IMR-90 (cell line): ENCODE results near the gene HMCES. TPM values are rescaled to one million over a fixed set of nuclear protein-coding genes. Genes with fewer than 3 reads are reported as not detected.

Experiments
- ATAC-seq: fragments of 200-7000 bp; cut with Tn5 transposase; 2 replicates; pipeline ENCODE4 v1.9.1; 2020; ENCODE audit warnings: low read depth, mild to moderate bottlenecking, moderate library complexity
- BruUV-seq: library from RNA; stranded (reverse); fragments of 400-500 nt; replicated peaks from 2 replicates; lab custom pipeline; 2021; lab: Mats Ljungman, UMichigan
- CTCF ChIA-PET: fragments of 300-600 bp; formaldehyde crosslinking; extraction: SDS; loops from one replicate; lab custom pipeline; 2021; ENCODE audit warnings: antibody characterized with exemption; lab: Yijun Ruan, JAX
- POLR2A ChIA-PET: fragments of 300-600 bp; sonication (Branson Sonifier 250); formaldehyde crosslinking; loops from one replicate; lab custom pipeline; 2022; ENCODE audit warnings: antibody characterized with exemption; ENCODE audit not compliant: unreplicated experiment; lab: Charles Lee
- DNase-seq: peaks from one replicate; pipeline ENCODE4 v3.0.0; 2013
- H2AFZ ChIP-seq: replicated peaks from 2 replicates; pipeline ENCODE3; 2013; ENCODE audit warnings: low read length, mild to moderate bottlenecking; ENCODE audit not compliant: poor library complexity
- H2AK5ac ChIP-seq: 2 replicates; pipeline ENCODE4 v1.6.1; 2013; ENCODE audit warnings: low read depth, low read length, inconsistent platforms
- H2AK9ac ChIP-seq: replicated peaks from 2 replicates; pipeline ENCODE3; 2013; ENCODE audit warnings: mild to moderate bottlenecking, low read depth, low read length, moderate library complexity; ENCODE audit not compliant: poor library complexity
- H2BK120ac ChIP-seq: 2 replicates; pipeline ENCODE4 v1.6.1; 2013; ENCODE audit warnings: low read depth, low read length, inconsistent platforms
- H2BK15ac ChIP-seq: 3 replicates; pipeline ENCODE4 v1.6.1; 2013; ENCODE audit warnings: low read depth, low read length, inconsistent platforms
- H2BK20ac ChIP-seq: 2 replicates; pipeline ENCODE4 v1.6.1; 2013; ENCODE audit warnings: low read depth, mild to moderate bottlenecking, inconsistent platforms, low read length, moderate library complexity
- H2BK5ac ChIP-seq: 2 replicates; pipeline ENCODE4 v1.6.1; 2013; ENCODE audit warnings: mild to moderate bottlenecking, low read depth, low read length, inconsistent platforms; ENCODE audit not compliant: poor library complexity, severe bottlenecking
- H3K14ac ChIP-seq: replicated peaks from 2 replicates; pipeline ENCODE4 v1.6.1; 2013; ENCODE audit warnings: low read depth, low read length, inconsistent platforms
- H3K18ac ChIP-seq: 2 replicates; pipeline ENCODE4 v1.6.1; 2013; ENCODE audit warnings: low read depth, low read length, control low read depth
- H3K23ac ChIP-seq: 2 replicates; pipeline ENCODE4 v1.6.1; 2013; ENCODE audit warnings: low read depth, low read length, inconsistent platforms
- H3K27ac ChIP-seq: 2 replicates; pipeline ENCODE4 v1.5.1; 2013; ENCODE audit warnings: mild to moderate bottlenecking, control low read depth, low read length; ENCODE audit not compliant: insufficient read depth
- H3K27me3 ChIP-seq: 2 replicates; pipeline ENCODE4 v1.6.1; 2013; ENCODE audit warnings: low read length; ENCODE audit not compliant: control insufficient read depth, insufficient read depth
- H3K36me3 ChIP-seq: 2 replicates; pipeline ENCODE4 v1.6.1; 2013; ENCODE audit warnings: low read length, mixed read lengths; ENCODE audit not compliant: control insufficient read depth, insufficient read depth
- H3K4ac ChIP-seq: 2 replicates; pipeline ENCODE4 v1.6.1; 2013; ENCODE audit warnings: low read depth, low read length, inconsistent platforms
- H3K4me1 ChIP-seq: 2 replicates; pipeline ENCODE4 v1.6.1; 2013; ENCODE audit warnings: low read length, mixed read lengths; ENCODE audit not compliant: control insufficient read depth, insufficient read depth
- H3K4me2 ChIP-seq: 2 replicates; pipeline ENCODE4 v1.6.1; 2013; ENCODE audit warnings: low read depth, mild to moderate bottlenecking, control low read depth, low read length, moderate library complexity
- H3K4me3 ChIP-seq: 2 replicates; pipeline ENCODE4 v1.5.1; 2013; ENCODE audit warnings: low read depth, mild to moderate bottlenecking, control low read depth, low read length, moderate library complexity; ENCODE audit not compliant: insufficient read depth
- H3K56ac ChIP-seq: 2 replicates; pipeline ENCODE4 v1.6.1; 2013; ENCODE audit warnings: low read length, inconsistent platforms; ENCODE audit not compliant: insufficient read depth; ENCODE audit errors: extremely low read depth
- H3K79me1 ChIP-seq, 2 experiments: 2 replicates each; pipeline ENCODE4 v1.6.1; 2013; ENCODE audit warnings: low read length in 2 of 2, inconsistent platforms in 1 of 2, low read depth in 1 of 2
- H3K9ac ChIP-seq: 2 replicates; pipeline ENCODE4 v1.6.1; 2013; ENCODE audit warnings: low read depth, low read length, control low read depth
- H3K9me1 ChIP-seq: 2 replicates; pipeline ENCODE4 v1.6.1; 2013; ENCODE audit warnings: low read length, inconsistent platforms; ENCODE audit not compliant: insufficient read depth
- H3K9me3 ChIP-seq: 2 replicates; pipeline ENCODE4 v1.6.1; 2013; ENCODE audit warnings: low read length; ENCODE audit not compliant: control insufficient read depth, insufficient read depth
- H4K20me1 ChIP-seq: 2 replicates; pipeline ENCODE4 v1.6.1; 2013; ENCODE audit warnings: low read length, inconsistent platforms; ENCODE audit not compliant: insufficient read depth
- H4K5ac ChIP-seq: 2 replicates; pipeline ENCODE4 v1.6.1; 2013; ENCODE audit warnings: mild to moderate bottlenecking, low read depth, low read length, control low read depth
- H4K8ac ChIP-seq, 2 experiments: 2 replicates each; pipeline ENCODE4 v1.6.1; 2013; ENCODE audit warnings: low read depth in 2 of 2, low read length in 2 of 2, control low read depth in 1 of 2, inconsistent platforms in 1 of 2
- H4K91ac ChIP-seq: 2 replicates; pipeline ENCODE4 v1.6.1; 2013; ENCODE audit warnings: low read depth, low read length, inconsistent platforms; ENCODE audit not compliant: insufficient read depth
- BHLHE40 ChIP-seq: fragments of 150-350 bp; IDR thresholded peaks from 2 replicates; pipeline ENCODE4 v1.6.1; 2016; ENCODE audit warnings: mild to moderate bottlenecking, low read depth, low read length
- CEBPB ChIP-seq: IDR thresholded peaks from 2 replicates; pipeline ENCODE4 v1.6.1; 2012; ENCODE audit warnings: low read depth, low read length, improper control_type of control experiment
- CHD1 ChIP-seq: IDR thresholded peaks from 2 replicates; pipeline ENCODE4 v1.6.1; 2012; ENCODE audit warnings: low read depth, low read length, improper control_type of control experiment
- CTCF ChIP-seq: conservative IDR thresholded peaks from 2 replicates; pipeline ENCODE4 v1.5.1; 2012; ENCODE audit warnings: mild to moderate bottlenecking, low read depth, low read length, improper control_type of control experiment
- FOS ChIP-seq: fragments of 150-350 bp; IDR thresholded peaks from 2 replicates; pipeline ENCODE4 v1.6.1; 2016; ENCODE audit warnings: low read depth, low read length
- MAFK ChIP-seq: IDR thresholded peaks from 2 replicates; pipeline ENCODE4 v1.6.1; 2012; ENCODE audit warnings: low read depth, low read length, improper control_type of control experiment
- MAZ ChIP-seq: IDR thresholded peaks from 2 replicates; pipeline ENCODE4 v1.6.1; 2012; ENCODE audit warnings: low read depth, mild to moderate bottlenecking, low read length, improper control_type of control experiment, moderate library complexity, borderline replicate concordance
- MXI1 ChIP-seq: IDR thresholded peaks from 2 replicates; pipeline ENCODE4 v1.6.1; 2012; ENCODE audit warnings: low read depth, mild to moderate bottlenecking, low read length, moderate library complexity, borderline replicate concordance
- NFE2L2 ChIP-seq: fragments of 150-350 bp; IDR thresholded peaks from 2 replicates; pipeline ENCODE4 v1.6.1; 2016; ENCODE audit warnings: low read depth, mild to moderate bottlenecking, low read length
- POLR2A ChIP-seq: IDR thresholded peaks from 2 replicates; pipeline ENCODE4 v1.6.1; 2012; ENCODE audit warnings: mild to moderate bottlenecking, low read depth, low read length
- RAD21 ChIP-seq: IDR thresholded peaks from 2 replicates; pipeline ENCODE4 v1.6.1; 2012; ENCODE audit warnings: low read length, improper control_type of control experiment
- RCOR1 ChIP-seq: IDR thresholded peaks from 2 replicates; pipeline ENCODE4 v1.6.1; 2012; ENCODE audit warnings: mild to moderate bottlenecking, low read length, improper control_type of control experiment; ENCODE audit not compliant: insufficient replicate concordance
- RFX5 ChIP-seq: IDR thresholded peaks from 2 replicates; pipeline ENCODE4 v1.8.0; 2012; ENCODE audit warnings: low read depth, mild to moderate bottlenecking, low read length, moderate library complexity
- SMC3 ChIP-seq: fragments of 150-350 bp; IDR thresholded peaks from 2 replicates; pipeline ENCODE4 v1.6.1; 2016; ENCODE audit warnings: low read depth, mild to moderate bottlenecking, antibody characterized with exemption, low read length, moderate library complexity
- WGBS, 2 experiments: methylation state at CpG; one replicate each; pipeline versions ENCODE4 v1.1.5 to v1.1.7; 2013; ENCODE audit warnings: missing lambda C conversion rate in 2 of 2; ENCODE audit not compliant: insufficient read length in 1 of 2; ENCODE audit errors: extremely low coverage in 2 of 2; 5-methylcytosine and 5-hydroxymethylcytosine counted together
- dilution Hi-C: fragments of 300-500 bp; cut with HindIII; formaldehyde crosslinking; loops from one replicate; pipeline ENCODE4 v1.14.3; 2018; ENCODE audit warnings: low sequenced_read_pairs; ENCODE audit not compliant: unreplicated experiment
- in situ Hi-C: fragments of 300-500 bp; cut with MboI; formaldehyde crosslinking; loops from 3 replicates; pipeline ENCODE4 v1.14.3; 2019; ENCODE audit warnings: low sequenced_read_pairs, inconsistent platforms, mixed read lengths
- intact Hi-C: fragments of 100-400 bp; cut with micrococcal nuclease; formaldehyde crosslinking; loops from 2 replicates; pipeline ENCODE4 v1.10.0; 2022
- polyA plus RNA-seq, 3 experiments: library from polyadenylated mRNA; depleted of rRNA; stranded (reverse); fragments of >200 nt; gene quantifications; 2 replicates each; pipeline ENCODE4 v1.2.3, GENCODE V29; 2012; ENCODE audit warnings: low replicate concordance in 1 of 3
- total RNA-seq: library from RNA; depleted of rRNA; stranded (reverse); fragments of >200 nt; gene quantifications from 2 replicates; pipeline ENCODE4 v1.2.3, GENCODE V29; 2012
- TF ChIP-seq, protein P1 (sequence below): fragments of 150-350 bp; IDR thresholded peaks from 2 replicates; pipeline ENCODE4 v1.6.1; 2017; ENCODE audit warnings: mild to moderate bottlenecking, antibody characterized with exemption, low read length, low read depth
- TF ChIP-seq, protein P2 (sequence below): fragments of 150-350 bp; IDR thresholded peaks from 2 replicates; pipeline ENCODE4 v1.6.1; 2016; ENCODE audit warnings: low read depth, mild to moderate bottlenecking, low read length, moderate library complexity, borderline replicate concordance

The HMCES gene
- total and polyA plus RNA-seq, 2 of the 4 experiments (the other 2 are of a cell fraction) = 26.0 to 30.5 TPM

- intact Hi-C loops = no loop called here
- TF ChIP-seq MXI1 = no peak
- TF ChIP-seq CHD1 = no peak
- TF ChIP-seq RCOR1 = no peak
- TF ChIP-seq SMC3 = no peak
- TF ChIP-seq CEBPB = no peak
- TF ChIP-seq, protein P1, sequence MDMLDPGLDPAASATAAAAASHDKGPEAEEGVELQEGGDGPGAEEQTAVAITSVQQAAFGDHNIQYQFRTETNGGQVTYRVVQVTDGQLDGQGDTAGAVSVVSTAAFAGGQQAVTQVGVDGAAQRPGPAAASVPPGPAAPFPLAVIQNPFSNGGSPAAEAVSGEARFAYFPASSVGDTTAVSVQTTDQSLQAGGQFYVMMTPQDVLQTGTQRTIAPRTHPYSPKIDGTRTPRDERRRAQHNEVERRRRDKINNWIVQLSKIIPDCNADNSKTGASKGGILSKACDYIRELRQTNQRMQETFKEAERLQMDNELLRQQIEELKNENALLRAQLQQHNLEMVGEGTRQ = no peak
- TF ChIP-seq, protein P2, sequence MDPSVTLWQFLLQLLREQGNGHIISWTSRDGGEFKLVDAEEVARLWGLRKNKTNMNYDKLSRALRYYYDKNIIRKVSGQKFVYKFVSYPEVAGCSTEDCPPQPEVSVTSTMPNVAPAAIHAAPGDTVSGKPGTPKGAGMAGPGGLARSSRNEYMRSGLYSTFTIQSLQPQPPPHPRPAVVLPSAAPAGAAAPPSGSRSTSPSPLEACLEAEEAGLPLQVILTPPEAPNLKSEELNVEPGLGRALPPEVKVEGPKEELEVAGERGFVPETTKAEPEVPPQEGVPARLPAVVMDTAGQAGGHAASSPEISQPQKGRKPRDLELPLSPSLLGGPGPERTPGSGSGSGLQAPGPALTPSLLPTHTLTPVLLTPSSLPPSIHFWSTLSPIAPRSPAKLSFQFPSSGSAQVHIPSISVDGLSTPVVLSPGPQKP = no peak
- TF ChIP-seq RFX5 = no peak
- no peak for TF ChIP-seq BHLHE40
- TF ChIP-seq MAFK = no peak
- no peak for TF ChIP-seq MAZ
- no peak for TF ChIP-seq POLR2A
- no peak for TF ChIP-seq NFE2L2
- no peak for TF ChIP-seq RAD21
- no peak for TF ChIP-seq CTCF
- TF ChIP-seq FOS = no peak
- no peak overlapping the region for H2AK5ac ChIP-seq
- no peak overlapping the region for H3K23ac ChIP-seq
- H2BK120ac ChIP-seq = no peak overlapping the region
- in situ Hi-C loops = no loop called here
- 100% methylated on average over 3 of the region's 6 CpGs; no CpG with 5 or more reads in 1 of the 2 experiments for WGBS, 2 experiments
- no peak overlapping the region for H2BK5ac ChIP-seq
- H4K20me1 ChIP-seq = no peaks in the 10 kb centered on the region
- no peak overlapping the region for H3K4me2 ChIP-seq
- no peaks in the 10 kb centered on the region for H3K27me3 ChIP-seq
- dilution Hi-C loops = no loop called here
- H3K4ac ChIP-seq = no peak overlapping the region
- POLR2A ChIA-PET = no interaction called here
- no peaks in the 10 kb centered on the region; the same call in none of the 2 replicates for H3K36me3 ChIP-seq
- H3K79me1 ChIP-seq = no peaks in the 10 kb centered on the region
- no peak overlapping the region for H2AK9ac ChIP-seq
- H2BK20ac ChIP-seq = no peak overlapping the region
- no peak overlapping the region for H4K8ac ChIP-seq
- no peak overlapping the region for H4K5ac ChIP-seq
- 0 out of 2 replicates have a peak, but pooled peaks cover 2% of the 10 kb centered on the region for H3K4me1 ChIP-seq
- H3K4me3 ChIP-seq = no peak overlapping the region
- H3K18ac ChIP-seq = no peak overlapping the region
- H3K14ac ChIP-seq = no peak overlapping the region
- peaks cover 13% of the 10 kb centered on the region for H3K9me1 ChIP-seq
- no peak overlapping the region for H2AFZ ChIP-seq
- no peak overlapping the region for H3K9ac ChIP-seq
- no TSS peak for BruUV-seq
- H4K91ac ChIP-seq = no peak overlapping the region
- no peaks in the 10 kb centered on the region for H3K9me3 ChIP-seq
- no peak for ATAC-seq
- no peak for DNase-seq
- CTCF ChIA-PET = interaction anchor here (0.5 kb wide), 1 partner anchor 347 kb away, joined by 3 read pairs; no protein-coding TSS in a partner anchor
- no peak overlapping the region for H2BK15ac ChIP-seq
- no peak overlapping the region for H3K27ac ChIP-seq
- H3K56ac ChIP-seq = no peak overlapping the region
Measured at GRCh38 chr3:129327510-129327909, 48.8 kb downstream of the HMCES start.
